Dedifferentiated amniotic fluid mesenchymal stem cell (primary cell): ENCODE results near the gene ZDHHC1.
"Not testable (repeated sequence)": the region's sequence is repeated elsewhere in the genome, so short reads cannot be mapped to it uniquely, and the experiment has no call there.

Experiments
- DNase-seq: peaks from one replicate; pipeline ENCODE4 v3.0.0-alpha.2; 2016; ENCODE audit errors: extremely low spot score

The ZDHHC1 gene

GRCh38 chr16:67394155-67395104 lies 21.8 kb downstream of the ZDHHC1 start:
- DNase-seq = no peak

DNA sequence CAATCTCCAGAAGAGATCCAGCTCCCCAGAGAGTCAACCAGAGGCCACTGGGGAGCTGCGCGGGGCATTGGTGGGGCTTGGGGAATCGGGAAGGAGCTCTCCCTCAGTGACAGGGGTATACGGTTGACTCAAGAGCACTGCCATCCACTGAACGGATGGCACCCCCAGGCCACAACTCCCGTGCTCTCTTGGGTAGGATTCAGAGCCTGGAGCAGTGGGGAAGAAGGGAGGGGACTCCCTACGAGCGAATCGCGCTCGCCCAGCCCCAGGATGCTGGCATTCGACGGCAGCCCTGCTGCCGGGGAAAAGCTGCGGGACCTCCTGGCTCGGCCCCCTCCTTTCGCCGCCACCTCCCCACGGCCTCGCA lies 22.5 kb downstream of the ZDHHC1 start:
- no peak for DNase-seq

- DNase-seq = peak; percentile 52
These were observed 23.0 kb downstream of the ZDHHC1 start, which contains the start of gene TPPP3 for GRCh38 chr16:67393111-67393787. TSS of gene TPPP3 (minus strand) at chr16:67393498. CDS start at chr16:67391111, 2,387 bp downstream.

DNA sequence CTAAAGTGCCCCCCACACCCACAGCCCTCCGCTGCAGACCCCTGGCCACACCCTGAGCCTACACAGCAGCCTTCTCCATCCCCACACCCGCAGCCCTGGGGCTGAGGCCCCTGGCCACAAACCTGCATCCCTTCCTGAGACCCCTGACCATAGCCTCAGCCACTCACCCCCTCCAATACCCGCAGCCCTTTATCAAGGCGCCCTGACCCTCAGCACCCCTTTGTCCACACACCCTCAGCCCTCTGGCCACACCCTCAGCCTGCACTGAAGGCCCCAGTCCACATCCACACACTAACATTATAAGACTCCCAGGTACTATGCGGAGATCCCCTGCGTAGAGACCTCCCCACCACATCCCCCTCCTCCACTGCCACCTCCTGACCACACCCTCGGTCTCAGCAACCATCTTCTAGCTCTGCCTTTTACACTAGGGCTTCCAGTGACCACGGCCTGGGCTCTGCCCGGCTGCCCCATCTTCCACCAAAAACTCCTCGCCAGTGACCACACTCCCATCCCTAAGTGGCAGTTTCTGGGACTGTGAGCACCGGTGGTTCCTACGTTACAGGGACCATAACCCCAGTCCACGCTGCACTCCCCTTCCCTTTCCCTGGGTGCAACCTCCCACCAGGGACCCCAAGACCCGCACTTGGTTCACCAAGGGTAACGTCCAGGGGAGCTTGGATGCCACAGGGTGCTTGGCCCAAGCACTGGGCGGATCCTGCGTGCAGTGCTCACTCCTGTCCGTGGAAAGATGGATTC lies 23.8 kb downstream of the ZDHHC1 start:
- DNase-seq = no peak

DNA sequence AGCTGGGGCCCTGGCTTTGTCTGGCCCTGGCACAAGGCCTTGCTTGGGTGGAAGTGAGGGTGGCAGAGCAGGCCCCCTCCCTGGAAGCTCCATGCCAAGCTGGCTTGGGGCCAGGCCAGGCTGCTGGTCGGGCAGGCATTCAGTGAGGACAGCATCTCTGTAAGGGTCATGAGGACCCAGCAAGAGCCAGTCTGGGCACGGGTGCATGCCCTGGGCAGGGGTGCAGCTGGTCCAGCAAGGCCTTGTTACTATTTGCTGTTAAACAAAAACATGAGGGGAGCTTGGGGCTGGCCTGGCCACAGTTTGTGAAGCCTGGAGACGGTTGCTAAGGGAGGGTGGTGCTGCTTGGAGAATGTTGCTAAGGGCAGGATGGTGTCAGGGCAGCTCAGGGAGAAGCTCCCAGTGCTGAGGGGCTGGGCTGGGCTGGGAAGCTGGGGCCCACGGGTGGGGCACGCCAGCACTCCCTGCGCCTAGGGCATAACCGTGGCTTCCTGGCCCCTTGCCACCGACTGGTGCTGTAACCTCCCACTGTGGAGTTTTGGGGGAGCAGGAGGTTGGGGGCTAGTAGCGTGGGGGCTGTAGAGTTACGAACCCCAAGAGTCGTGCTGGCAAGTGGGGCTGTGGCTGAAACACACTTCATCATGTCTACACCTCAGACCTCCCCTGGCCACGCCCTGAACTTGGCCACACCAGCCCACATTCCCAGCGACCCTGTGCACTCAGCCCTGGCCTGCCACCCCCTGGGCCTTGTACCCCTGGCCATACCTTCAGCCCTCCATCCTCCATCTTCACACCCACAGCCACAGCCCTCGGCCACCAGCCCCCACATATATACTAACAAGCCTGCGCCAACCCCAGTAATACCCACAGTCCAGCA lies 24.6 kb downstream of the ZDHHC1 start:
- DNase-seq = no peak

DNA sequence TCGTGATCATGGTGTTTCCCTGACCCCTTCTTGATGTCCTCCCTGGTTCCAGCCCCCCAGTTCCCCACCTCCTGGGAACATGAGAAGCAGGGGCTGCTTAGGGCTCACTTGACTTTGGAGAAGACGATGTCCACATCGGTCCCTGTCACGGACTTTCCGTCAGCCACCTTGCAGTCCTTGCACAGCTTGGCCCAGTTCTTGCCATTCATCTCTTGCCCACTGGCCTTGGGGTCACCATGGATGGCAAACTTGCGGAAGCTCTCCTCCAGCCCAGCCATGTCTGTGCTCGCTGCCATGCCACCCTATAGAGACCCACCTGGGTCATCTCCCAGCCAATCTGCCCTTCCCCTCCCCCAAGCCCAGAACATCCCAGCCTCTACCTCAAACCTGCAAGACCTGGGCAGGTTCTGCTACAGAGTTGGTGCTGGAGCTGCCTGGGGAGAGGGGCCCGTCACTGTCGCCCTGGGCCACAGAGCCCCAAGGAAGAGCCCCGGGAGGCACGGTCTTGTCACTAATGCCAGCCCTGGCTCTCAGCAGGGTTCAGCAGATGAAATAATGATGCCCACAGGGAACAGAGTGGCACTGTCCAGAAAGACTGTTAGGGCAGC lies 25.4 kb downstream of the ZDHHC1 start:
- no peak for DNase-seq

DNA sequence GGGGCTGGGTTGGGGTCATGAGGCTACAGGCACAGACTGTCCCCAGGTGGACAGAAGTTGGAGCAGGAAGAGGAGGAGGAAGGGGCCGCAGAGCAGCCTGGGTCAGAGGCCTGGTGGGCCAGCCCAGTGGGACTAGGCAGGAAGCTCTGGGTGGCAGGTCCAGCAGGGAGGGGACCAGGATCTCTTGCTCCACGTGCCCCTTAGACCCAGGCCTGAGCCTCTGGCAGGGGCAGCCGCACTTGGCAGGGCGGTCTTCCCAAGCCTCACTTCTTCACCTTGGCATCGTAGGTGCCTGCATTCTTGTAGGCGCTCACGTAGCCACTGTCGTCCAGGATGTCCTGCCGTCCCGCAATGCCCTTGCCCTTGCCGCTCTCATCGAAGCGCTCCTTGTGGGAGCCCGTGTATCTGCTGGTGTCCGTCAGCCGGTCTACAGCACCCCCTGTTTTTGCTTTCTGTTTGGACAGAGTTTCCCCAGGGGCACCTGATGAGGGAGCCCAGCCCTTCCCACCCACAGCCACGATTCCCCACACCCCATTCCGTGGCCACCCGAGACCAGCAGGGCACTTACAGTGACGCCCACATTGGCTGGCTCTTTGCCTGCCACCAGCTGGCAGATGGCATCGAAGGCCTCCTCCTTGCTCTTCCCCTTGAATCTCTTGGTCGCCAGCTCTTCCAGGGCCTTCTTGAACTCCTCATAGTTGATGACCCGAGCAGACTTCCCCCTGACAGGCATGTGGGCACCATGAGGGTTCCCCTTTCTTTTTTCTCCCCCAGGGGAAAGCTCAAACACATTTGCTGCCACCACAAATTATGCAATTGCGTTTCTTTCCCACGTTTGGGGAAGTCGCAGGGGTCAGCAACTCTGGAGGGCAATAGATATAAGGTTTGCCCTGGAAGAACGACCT lies 26.1 kb downstream of the ZDHHC1 start:
- no peak for DNase-seq

GRCh38 chr16:67388591-67388990 lies 27.7 kb downstream of the ZDHHC1 start:
- no peak for DNase-seq

- no peak for DNase-seq
These were observed 28.1 kb downstream of the ZDHHC1 start for GRCh38 chr16:67388191-67388590.

DNA sequence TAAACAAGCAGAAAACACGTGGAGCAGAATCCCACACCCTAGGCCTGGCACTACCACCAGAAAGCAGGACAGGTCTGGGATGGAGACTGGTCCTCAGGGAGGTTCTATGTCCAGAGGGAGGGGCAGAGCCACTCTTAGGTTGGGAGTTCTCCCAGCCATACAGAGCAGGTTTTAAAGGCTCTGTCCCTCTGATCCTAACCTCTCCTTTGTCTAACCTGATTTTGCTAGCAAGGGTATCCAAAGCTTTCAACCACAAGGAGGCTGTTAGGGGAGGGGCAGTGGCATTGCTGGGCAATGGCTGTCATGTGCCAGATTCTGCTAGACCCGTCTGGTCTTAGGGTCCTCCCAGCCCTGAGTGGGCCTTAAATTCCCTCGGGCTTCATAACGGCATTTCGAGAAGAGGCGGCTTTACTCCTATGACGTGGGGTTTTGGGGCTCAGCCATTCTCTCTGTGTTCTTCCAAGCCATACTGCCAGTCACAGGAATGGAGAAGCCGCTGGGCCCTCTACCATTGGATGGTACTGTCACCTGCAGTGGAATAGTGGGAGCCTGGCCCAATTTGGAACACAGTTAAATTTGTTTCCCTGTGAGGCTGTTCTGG lies 28.7 kb downstream of the ZDHHC1 start:
- DNase-seq = no peak

DNA sequence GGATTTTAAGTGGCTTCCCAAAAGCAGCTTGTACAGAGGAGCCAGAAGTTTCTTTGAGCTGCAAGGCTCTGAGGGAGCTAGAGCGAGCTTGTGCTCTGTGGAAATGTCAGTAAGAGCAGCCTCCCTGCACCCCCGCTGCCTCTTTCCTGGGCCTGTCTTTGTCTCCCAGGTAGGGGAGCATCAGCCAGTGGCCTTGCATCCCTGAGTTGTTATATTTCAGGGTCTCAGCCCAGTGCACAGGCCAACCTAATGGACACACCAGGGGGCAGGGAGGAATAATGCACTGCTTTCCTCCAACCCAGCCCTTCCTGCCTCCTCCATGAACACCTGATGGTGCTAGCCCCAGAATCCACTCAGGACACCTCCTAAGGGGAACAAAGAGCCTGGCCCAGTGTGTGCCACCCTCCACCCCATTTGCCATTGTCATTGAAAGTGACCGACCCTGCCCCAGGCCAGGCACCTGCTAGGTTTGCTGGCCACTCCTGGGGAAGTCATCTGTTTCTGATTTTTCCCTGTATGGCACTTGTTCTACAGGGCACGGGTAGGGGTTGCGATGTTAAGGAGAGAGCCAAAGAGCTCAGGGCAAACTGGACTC lies 29.3 kb downstream of the ZDHHC1 start:
- no peak for DNase-seq

DNA sequence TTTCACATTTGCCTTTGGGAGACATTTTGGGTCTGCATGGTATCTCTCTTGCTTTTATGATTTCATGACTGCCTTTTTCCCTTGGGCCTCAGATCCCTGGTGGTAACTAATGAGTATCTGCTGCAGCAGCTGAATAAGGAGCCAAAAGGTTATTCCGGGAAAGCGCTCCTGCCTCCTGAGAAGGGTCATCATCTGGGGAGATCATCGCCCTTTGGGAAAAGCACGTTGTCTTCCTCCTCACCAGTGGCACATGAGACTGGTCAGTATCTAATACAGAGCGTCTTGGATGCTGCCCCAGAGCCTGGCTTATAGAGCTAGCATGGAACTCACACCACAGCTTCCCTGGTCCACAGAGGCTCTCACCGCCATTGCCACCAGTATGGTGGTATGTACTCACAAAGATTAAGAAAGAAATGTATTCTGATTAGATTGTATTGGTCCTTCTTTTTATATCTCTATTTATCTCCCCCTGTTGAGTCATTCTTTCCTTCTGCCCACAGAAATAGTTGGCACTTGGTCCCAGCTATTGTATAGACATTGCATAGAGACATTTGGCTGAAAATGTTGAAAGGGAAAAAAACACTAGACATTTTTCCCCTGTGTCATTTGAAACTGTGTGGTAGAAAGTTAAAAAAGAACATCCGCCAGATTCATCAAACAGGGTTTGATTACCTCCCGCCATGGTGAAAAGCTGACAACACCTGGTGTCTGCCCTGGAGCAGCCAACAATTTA lies 31.3 kb downstream of the ZDHHC1 start:
- DNase-seq = no peak

DNA sequence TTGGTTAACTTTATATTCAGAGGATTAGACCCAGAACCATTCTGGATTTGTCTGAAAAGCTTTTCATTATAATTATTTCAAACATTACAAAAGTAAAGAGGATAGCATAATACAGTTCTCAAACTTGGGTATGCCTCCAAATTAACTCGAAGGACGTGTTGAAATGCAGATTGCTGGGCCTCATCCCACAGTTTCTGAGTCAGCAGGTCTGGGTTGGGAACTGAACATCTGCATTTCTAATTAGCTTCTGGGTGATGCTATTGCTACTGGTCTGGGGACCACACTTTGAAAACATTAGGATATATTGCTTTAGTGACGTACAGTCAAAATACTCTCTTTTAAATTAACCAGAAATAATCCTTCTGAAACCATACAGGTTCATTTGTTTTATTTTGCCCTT lies 33.0 kb downstream of the ZDHHC1 start:
- DNase-seq = no peak

DNA sequence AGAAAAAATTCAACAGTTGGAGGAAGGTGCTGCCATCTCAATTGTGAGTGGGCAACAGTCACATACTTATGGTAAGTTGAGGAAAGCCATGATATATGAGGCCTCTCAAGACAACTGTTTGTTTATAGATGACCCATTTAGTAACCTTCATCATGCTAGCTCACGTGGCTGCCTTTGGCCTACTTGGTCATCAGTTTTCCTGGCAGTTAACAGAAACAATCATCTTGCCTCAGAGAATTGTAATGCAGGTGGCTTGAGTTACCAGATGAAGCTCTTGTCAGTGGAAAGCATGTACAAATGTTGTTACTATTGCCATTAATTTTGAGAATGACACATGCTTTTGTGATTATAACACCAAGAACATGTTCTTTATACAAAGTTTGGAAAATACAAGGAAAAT lies 37.6 kb downstream of the ZDHHC1 start:
- DNase-seq = no peak

GRCh38 chr16:67376012-67376411 lies 40.3 kb downstream of the ZDHHC1 start:
- not testable (repeated sequence) for DNase-seq

- peak; percentile 18 for DNase-seq
These were observed 43.6 kb downstream of the ZDHHC1 start for GRCh38 chr16:67372664-67373063.

GRCh38 chr16:67370661-67371060 lies 45.6 kb downstream of the ZDHHC1 start:
- DNase-seq = no peak

- DNase-seq = no peak
These were observed 51.6 kb downstream of the ZDHHC1 start for GRCh38 chr16:67364600-67365235.
